Keratinocyte (primary cell): ENCODE measurements around the gene HOOK2. TPM values are rescaled to one million over a fixed set of nuclear protein-coding genes. Genes with fewer than 3 reads are reported as not detected.

Experiments used
- DNase-seq: peaks from one replicate; pipeline ENCODE4 v3.0.0-alpha.2; 2011; ENCODE audit warnings: low read depth, missing footprints, low spot score
- FAIRE-seq: peaks from 2 replicates; lab custom pipeline; 2011; peaks lifted over from hg19 to GRCh38; lab: Jason Lieb, UNC
- H2AFZ ChIP-seq: 2 replicates; pipeline ENCODE4 v1.6.0; 2012; ENCODE audit warnings: low read length, control low read depth, inconsistent platforms; ENCODE audit not compliant: control insufficient read depth
- H3K27ac ChIP-seq: 2 replicates; pipeline ENCODE4 v1.5.1; 2011; ENCODE audit warnings: low read length; ENCODE audit not compliant: control insufficient read depth, insufficient read depth
- H3K27me3 ChIP-seq: 3 replicates; pipeline ENCODE4 v1.6.0; 2011; ENCODE audit warnings: low read length; ENCODE audit not compliant: control insufficient read depth, insufficient read depth; ENCODE audit errors: extremely low read depth
- H3K36me3 ChIP-seq, 2 experiments: 2 replicates in 1 of 2; 3 replicates in 1 of 2; pipeline ENCODE4 v1.5.1; 2011; ENCODE audit warnings: low read length in 2 of 2, mild to moderate bottlenecking in 1 of 2; ENCODE audit not compliant: control insufficient read depth in 2 of 2, insufficient read depth in 2 of 2; ENCODE audit errors: extremely low read depth in 1 of 2
- H3K4me1 ChIP-seq: 3 replicates; pipeline ENCODE4 v1.5.1; 2011; ENCODE audit warnings: low read length; ENCODE audit not compliant: control insufficient read depth, insufficient read depth; ENCODE audit errors: extremely low read depth
- H3K4me2 ChIP-seq: 3 replicates; pipeline ENCODE4 v1.6.0; 2011; ENCODE audit warnings: low read depth, low read length; ENCODE audit not compliant: control insufficient read depth, insufficient read depth; ENCODE audit errors: extremely low read depth
- H3K4me3 ChIP-seq, 3 experiments: fragments of 200-600 bp in 1 of 3; sonication (generic) in 1 of 3; 2 replicates in 2 of 3; 3 replicates in 1 of 3; pipeline ENCODE4 v1.5.1; 2011 to 2016; ENCODE audit warnings: low read length in 3 of 3, mild to moderate bottlenecking in 3 of 3, control low read depth in 2 of 3, inconsistent platforms in 1 of 3, low read depth in 1 of 3, mixed read lengths in 1 of 3, mixed run types in 1 of 3, moderate library complexity in 1 of 3; ENCODE audit not compliant: control insufficient read depth in 2 of 3, insufficient read depth in 2 of 3; ENCODE audit errors: extremely low read depth in 1 of 3
- H3K79me2 ChIP-seq: 2 replicates; pipeline ENCODE4 v1.6.0; 2012; ENCODE audit warnings: low read length; ENCODE audit not compliant: control insufficient read depth, insufficient read depth
- H3K9ac ChIP-seq: 3 replicates; pipeline ENCODE4 v1.6.0; 2011; ENCODE audit warnings: low read length; ENCODE audit not compliant: control insufficient read depth, insufficient read depth; ENCODE audit errors: extremely low read depth
- H3K9me1 ChIP-seq: 3 replicates; pipeline ENCODE4 v1.6.0; 2011; ENCODE audit warnings: low read length; ENCODE audit not compliant: control insufficient read depth, insufficient read depth; ENCODE audit errors: extremely low read depth
- H3K9me3 ChIP-seq: 2 replicates; pipeline ENCODE4 v1.5.1; 2012; ENCODE audit warnings: low read depth, low read length; ENCODE audit not compliant: control insufficient read depth
- H4K20me1 ChIP-seq: 3 replicates; pipeline ENCODE4 v1.6.0; 2011; ENCODE audit warnings: low read length; ENCODE audit not compliant: control insufficient read depth, insufficient read depth; ENCODE audit errors: extremely low read depth
- EZH2 ChIP-seq: IDR thresholded peaks from one replicate; pipeline ENCODE4 v1.6.1; 2012; ENCODE audit warnings: inconsistent platforms, mild to moderate bottlenecking, low read length, moderate library complexity
- dilution Hi-C: fragments of 300-500 bp; cut with MboI; formaldehyde crosslinking; loops from one replicate; pipeline ENCODE4 v1.7.0; 2020; ENCODE audit warnings: low sequenced_read_pairs; ENCODE audit not compliant: extremely low pct_ligation_motif_present
- polyA plus RNA-seq, 5 experiments: library from polyadenylated mRNA; depleted of rRNA in 3 of 5; stranded (reverse) in 3 of 5; stranded (forward) in 1 of 5; unstranded in 1 of 5; fragments of >200 nt; gene quantifications; 1 replicate in 1 of 5; 2 replicates in 3 of 5; 3 replicates in 1 of 5; pipeline versions ENCODE4 v1.2.1 to v1.2.3, GENCODE V29; 2011 to 2012; ENCODE audit warnings: missing spikeins in 2 of 5, low read depth in 1 of 5, low replicate concordance in 1 of 5
- TF ChIP-seq, protein P1 (sequence below), 3 experiments: IDR thresholded peaks in 1 of 3; conservative IDR thresholded peaks in 1 of 3; optimal IDR thresholded peaks in 1 of 3; 2 replicates in 2 of 3; 3 replicates in 1 of 3; pipeline versions ENCODE3 to v1.5.1; 2011; ENCODE audit warnings: low read length in 3 of 3, mild to moderate bottlenecking in 3 of 3, moderate library complexity in 2 of 3, control low read depth in 1 of 3, inconsistent platforms in 1 of 3; ENCODE audit not compliant: insufficient read depth in 2 of 3; ENCODE audit errors: extremely low read depth in 1 of 3

HOOK2 gene
- polyA plus RNA-seq, 1 donor (not counting 4 experiments of a cell fraction or from before 2014, with no cell fraction given), result 21.9 TPM

- Histone ChIP-seq H3K4me2 (peak within 1 kb of the TSS; percentile 87), H3K9me3 (no peaks in the 10 kb centered on the region), H3K9me1 (no peaks in the 10 kb centered on the region), H3K36me3 (peaks cover 7% of the 10 kb centered on the region in 2 experiments), H3K4me1 (peaks cover 21% of the 10 kb centered on the region), H3K4me3 (no peak within 1 kb of the TSS), H3K79me2 (no peaks in the 10 kb centered on the region), H2AFZ (no peak within 1 kb of the TSS), H3K27ac (no peak within 1 kb of the TSS), H4K20me1 (no peaks in the 10 kb centered on the region), H3K27me3 (peaks cover 24% of the 10 kb centered on the region), H3K9ac (no peak within 1 kb of the TSS)
- no peak for TF ChIP-seq EZH2
- TF ChIP-seq, protein P1, sequence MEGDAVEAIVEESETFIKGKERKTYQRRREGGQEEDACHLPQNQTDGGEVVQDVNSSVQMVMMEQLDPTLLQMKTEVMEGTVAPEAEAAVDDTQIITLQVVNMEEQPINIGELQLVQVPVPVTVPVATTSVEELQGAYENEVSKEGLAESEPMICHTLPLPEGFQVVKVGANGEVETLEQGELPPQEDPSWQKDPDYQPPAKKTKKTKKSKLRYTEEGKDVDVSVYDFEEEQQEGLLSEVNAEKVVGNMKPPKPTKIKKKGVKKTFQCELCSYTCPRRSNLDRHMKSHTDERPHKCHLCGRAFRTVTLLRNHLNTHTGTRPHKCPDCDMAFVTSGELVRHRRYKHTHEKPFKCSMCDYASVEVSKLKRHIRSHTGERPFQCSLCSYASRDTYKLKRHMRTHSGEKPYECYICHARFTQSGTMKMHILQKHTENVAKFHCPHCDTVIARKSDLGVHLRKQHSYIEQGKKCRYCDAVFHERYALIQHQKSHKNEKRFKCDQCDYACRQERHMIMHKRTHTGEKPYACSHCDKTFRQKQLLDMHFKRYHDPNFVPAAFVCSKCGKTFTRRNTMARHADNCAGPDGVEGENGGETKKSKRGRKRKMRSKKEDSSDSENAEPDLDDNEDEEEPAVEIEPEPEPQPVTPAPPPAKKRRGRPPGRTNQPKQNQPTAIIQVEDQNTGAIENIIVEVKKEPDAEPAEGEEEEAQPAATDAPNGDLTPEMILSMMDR (optimal IDR thresholded peaks at IDR 0.05 in 1 of 3, IDR thresholded peaks at IDR 0.05 in 1 of 3, conservative IDR thresholded peaks at IDR 0.05 in 1 of 3; ENCODE audit: extremely low read depth in 1 of 3, insufficient read depth in 2 of 3, low read length in 3 of 3), result no peak
- dilution Hi-C loops, result no loop called here
- DNase-seq (no peak), FAIRE-seq (no peak)
These were observed 23.7 kb downstream of the HOOK2 start, which contains the start of gene BEST2 for GRCh38 chr19:12751635-12752034. Gene BEST2 (plus strand): TSS chr19:12751791. CDS start chr19:12752593, 802 bp downstream.

DNA sequence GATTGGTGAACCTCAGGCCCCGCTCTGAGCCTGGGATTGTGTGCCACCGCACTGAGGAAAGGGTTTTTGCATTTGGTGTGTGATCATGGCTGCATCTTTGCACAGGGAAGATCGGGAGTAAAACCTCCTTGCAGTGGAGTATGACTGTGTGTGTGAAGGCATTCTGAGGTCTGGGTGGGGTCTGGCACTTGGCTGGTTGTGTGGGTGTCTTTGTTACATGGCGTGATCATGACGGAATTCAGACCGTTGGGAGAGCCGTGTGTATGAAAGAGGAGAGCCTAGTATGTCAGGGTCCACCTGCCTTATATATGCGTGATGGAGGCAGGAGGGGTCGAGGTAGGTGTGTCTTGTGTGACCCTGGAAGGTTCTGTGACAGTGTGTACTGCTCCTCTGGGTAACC lies 24.5 kb downstream of the HOOK2 start:
- FAIRE-seq (no peak), DNase-seq (no peak)
- peaks cover 21% of the 10 kb centered on the region for H3K4me1 ChIP-seq
- no peak for TF ChIP-seq EZH2
- dilution Hi-C loops, result no loop called here
- H4K20me1 ChIP-seq, result no peaks in the 10 kb centered on the region
- H2AFZ ChIP-seq, result no peak overlapping the region
- H3K27me3 ChIP-seq, result peaks cover 24% of the 10 kb centered on the region
- no peak overlapping the region for H3K4me3 ChIP-seq
- H3K9ac ChIP-seq, result no peak overlapping the region
- H3K79me2 ChIP-seq, result no peaks in the 10 kb centered on the region
- peaks cover 7 to 14% of the 10 kb centered on the region in 2 experiments for H3K36me3 ChIP-seq
- H3K4me2 ChIP-seq, result peak overlapping the region; percentile 87
- H3K9me3 ChIP-seq, result no peaks in the 10 kb centered on the region
- no peak overlapping the region for H3K27ac ChIP-seq
- H3K9me1 ChIP-seq, result no peaks in the 10 kb centered on the region
